Mesenteric fat pad (tissue), 1 donor: ENCODE results near the gene SP6. TPM values are rescaled to one million over a fixed set of nuclear protein-coding genes. Genes with fewer than 3 reads are reported as not detected.

Experiments used
- DNase-seq: peaks from one replicate; pipeline ENCODE4 v3.0.0-alpha.2; 2020; ENCODE audit warnings: low spot score
- total RNA-seq: library from RNA; stranded (reverse); fragmentation: NEBNext Ultra II Directional; extraction: Animal tissue kit (Norgen Biotek cat#: 25700); gene quantifications from one replicate; pipeline ENCODE4 v1.2.1, GENCODE V29; 2021
- donor health status: DM: yes; HTN: yes; CAD: no.

The SP6 gene
- total RNA-seq, 1 donor from 2014 or later = 1.9 TPM

DNA sequence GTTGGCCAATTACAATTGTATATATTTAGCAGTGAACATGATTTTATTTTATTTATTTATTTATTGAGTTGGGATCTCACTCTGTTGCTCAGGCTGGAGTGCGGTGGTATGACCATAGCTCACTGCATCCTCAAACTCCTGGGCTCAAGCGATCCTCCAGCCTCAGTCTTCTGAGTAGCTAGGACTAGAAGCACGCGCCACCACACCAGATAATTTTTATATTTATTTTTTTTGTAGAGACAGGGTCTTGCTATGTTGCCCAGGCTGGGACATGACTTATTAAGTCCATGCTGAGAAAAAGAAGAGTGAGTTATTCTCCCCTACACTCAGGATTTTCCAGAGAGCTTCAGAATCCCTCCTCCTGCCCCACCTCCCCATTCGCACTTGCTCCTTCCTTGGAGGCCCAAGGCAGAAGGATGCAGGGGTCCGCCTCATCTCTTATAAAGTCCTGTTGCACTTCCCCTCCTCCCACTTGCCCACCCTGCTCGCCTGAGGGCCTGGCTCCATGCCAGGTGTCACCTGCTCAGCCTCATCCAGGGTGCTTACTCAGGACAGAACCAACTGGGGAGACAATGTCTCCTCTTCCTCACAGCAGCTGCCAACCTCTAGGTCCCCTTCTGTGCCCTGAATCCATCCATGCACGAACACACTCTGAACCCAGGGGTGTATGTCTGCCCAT, 29.0 kb upstream of the SP6 start:
- no peak for DNase-seq

DNA sequence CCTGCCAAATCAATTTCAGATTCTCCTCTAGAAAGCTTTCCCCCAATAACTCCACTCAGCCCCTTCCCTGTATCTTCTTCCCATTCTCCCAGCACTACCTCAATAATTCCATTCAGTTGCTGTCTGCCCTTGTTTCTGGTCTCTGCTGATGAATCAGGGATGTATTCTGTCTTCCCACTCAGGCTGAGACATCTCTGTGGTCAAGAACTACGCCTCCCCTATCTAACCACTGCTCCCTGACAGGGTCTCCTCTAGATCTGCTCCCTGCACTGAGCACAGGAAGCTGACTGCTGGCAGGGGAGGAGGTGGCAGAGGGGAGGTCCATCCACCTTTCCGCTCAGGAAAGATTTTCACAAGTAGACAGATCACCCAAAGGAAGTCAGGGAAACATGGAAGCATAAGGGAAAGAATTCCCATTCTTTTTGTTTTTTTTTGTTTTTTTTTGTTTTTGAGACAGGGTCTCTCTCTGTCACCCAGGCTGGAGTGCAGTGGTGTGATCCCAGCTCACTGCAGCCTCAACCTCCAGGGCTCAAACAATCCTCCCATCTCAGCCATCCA, 28.1 kb upstream of the SP6 start:
- no peak for DNase-seq

- no peak for DNase-seq
These were observed 27.5 kb upstream of the SP6 start for GRCh38 chr17:47878203-47879027.

- no peak for DNase-seq
These were observed 26.5 kb upstream of the SP6 start for GRCh38 chr17:47877368-47878034.

GRCh38 chr17:47875011-47875985, 24.3 kb upstream of the SP6 start:
- DNase-seq = no peak

DNA sequence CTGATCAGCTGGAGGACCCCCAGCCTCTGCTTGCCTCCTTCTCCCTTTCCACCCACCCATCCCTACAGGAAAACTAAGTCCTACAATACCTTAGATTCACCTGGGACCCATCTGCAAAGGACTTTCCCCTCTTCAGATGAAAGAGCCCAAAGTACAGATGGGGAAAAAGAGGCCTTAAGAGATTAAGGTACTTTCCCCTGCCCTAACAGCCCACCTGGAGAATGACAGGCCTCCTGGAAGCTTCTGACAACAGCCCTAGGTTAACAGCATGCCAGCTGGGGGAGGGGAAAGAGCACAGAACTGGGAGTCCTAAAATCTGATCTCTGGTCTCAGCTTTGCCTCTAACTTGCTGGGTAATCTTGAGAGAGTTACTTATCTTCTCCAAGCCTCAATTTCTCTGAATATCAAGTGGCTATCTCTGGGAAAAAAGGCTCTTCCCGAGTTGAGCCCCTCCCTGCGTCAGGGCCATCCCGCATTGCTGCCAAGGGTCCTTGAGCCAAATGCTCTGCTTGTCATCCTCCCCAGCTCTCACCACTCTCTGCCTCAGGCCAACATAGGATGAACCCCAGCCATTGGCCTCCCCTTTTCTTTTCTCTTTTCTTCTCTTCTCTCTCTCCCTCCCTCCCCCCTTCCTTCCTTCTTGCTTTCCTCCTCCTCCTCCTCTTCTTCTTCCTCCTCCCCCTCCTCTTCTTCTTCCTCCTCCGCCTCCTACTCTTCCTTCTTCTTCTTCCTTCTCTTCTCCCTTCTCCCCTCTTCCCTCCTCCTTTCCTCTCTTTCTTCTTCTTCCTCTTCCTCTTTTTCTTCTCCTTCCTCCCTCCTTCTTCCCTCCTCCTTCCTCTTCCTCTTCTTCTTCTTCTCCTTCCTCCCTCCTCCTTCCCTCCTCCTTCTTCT, 22.5 kb upstream of the SP6 start:
- DNase-seq = no peak

DNA sequence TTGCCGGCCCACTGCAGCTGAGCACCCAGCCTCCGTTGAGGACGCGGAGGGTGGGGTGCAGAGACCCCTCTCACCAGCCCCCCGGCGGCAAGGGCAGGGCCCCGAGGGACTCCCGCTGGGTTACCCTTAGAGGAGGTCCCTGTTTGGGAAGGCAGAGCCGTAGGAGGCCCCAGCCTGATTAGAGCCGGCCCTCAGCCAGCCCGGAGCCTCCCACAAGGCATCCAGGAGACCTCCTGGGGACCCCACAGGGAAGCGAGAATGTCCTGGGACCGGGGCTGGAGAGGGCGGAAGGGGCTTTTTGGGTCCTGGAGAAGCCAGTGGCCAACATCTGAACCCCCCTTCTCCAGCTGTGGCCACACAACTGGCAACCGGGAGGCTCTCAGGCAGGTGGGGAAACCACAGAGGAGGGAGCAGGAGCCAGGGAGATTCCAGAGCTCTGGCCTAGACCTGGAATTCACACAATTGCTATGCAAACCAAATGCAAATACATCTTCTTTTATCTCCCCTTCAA, 21.7 kb upstream of the SP6 start:
- no peak for DNase-seq

DNA sequence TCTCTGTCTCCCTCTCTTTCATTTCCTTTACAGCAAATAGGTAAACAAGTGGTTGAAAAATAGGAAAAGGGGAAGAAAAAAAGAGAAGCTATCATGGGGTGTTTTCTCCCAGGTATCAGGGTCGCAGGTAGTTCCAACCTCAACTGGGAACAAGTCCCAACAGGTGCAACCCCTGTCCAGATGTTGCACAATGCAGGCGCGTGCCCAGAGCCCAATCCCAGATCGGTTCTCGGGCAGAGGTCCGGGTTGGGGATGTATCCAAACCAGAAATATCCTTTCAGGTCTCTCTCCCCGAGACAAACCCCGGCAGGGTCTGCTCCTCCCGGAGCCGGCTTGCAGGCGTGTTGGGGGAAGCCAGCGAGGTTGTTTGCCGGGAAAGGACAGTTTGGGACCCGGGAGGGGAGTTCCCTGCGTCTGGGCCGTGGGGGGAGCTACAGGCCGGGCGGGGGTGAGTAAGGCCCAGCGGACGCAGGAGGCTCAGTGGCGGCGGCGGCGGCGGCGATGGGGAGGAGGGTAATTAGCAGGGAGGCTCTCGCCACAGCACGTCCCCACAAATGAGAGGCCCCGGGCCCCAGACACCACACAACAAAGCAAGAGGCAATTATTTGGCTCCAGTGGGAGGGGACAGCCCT, 21.2 kb upstream of the SP6 start:
- no peak for DNase-seq

- DNase-seq = no peak
These were observed 20.1 kb upstream of the SP6 start for GRCh38 chr17:47871048-47871447.

DNA sequence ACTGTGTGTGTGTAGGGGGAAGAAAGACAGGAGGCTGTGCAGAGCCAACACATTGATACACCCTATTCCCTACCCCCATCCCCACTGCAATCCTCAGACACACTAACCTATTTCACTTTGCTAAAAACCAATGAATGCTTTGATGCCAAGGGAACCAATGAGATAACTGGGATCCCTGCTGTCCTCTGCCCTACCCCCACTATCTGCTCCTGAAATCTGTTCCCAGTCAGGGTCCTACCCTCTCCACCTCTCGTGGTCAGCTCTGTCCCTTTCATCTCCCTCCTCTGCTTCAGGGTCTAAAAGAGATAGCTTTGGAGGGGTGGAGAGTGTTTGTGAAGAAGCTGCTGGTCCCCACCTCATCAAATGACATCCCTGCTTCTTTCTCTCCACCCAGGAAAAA, 19.1 kb upstream of the SP6 start:
- no peak for DNase-seq

GRCh38 chr17:47869114-47869513, 18.2 kb upstream of the SP6 start:
- DNase-seq = no peak

DNA sequence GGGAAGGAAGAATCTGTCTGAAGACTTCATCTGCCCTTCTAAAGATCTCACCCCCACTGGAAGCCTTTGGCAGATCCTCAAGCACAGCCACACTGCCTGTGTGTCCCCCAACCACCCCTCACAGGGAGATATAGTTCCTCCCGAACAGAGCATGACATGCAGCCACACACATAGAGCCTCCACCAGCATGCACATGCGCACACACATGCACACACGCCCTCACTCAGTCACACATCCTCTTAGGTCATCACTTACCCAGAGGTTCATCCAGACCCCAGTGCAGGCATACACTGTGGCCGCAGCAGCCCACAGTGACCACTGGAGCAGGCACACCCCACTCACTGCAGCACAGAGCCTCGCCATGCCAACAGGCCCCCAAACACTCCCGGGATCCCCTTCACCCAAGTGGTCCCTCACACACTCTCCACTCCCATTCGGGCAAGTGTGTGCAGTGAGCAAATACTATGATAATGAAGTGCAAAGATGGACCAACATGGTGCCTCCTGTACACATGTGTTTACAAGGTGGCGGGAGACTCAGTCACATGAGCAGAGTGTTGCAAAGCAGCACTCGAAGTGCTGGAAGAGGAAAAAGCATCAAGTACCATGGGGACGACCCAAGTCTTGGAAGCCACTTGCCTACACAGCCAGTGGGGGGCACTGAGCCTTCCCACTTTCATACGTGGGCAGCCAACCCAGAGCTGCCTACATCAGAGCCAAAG, 17.0 kb upstream of the SP6 start:
- DNase-seq = no peak

DNA sequence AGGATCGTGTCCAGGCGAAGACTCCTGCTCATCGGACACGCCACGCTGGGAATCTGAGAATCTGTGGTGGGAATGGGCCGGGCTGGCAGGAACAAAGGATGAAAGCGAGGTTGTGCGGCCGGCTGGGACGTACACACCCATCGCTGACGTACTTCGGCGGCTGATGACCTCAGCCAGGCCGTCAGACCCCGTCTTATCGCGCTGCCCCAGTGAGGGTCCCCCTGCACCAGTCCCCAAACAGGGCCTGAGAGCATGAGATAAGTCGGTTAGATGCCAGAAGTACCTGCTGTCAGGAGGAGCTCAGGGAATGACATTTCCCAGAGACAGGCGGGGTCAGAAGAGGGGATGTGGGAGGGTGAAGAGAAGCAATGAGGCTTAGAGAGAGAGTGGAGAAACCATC, 16.0 kb upstream of the SP6 start:
- DNase-seq = no peak

- DNase-seq = no peak
These were observed 13.8 kb upstream of the SP6 start for GRCh38 chr17:47864791-47865216.

DNA sequence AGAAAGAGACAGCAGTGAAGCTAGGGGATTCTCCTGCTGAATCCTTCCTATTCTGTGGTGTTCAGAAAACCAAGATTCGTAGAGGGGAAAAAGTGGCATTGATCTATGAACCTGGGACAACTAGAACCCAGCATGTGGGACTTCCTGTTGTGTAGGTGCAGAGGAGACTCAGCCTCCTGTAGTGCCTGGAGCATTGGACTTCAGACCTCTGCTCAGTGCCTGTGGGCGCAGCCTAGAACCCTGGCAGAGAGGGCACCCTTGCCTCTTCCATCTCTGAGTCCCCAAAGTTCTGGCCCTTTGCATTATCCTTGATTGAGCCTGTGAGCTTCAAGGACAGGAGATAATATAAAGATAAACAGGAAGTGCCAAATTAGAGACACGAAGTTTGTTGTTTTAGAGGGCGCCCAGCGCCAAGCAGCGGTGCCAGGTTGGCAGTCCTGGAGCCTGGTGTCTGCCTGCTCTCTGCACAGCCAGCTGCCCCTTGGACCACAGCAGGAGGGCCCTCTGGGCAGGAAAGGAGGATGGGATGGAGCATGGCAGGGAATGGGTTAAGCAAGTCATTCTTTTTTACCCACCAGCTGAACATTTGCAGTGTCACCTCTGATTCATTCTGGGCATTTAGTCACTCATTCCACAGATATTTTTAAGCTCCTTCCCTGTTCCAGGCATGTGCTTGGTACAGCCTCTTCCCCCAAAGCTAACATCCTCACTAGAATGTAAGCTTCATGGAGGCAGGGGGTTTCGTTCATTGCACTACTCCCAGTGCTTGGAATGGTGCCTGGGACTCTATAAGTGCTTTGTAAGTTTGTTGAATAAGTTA, 11.9 kb upstream of the SP6 start:
- DNase-seq = no peak

GRCh38 chr17:47860386-47860785, 9.4 kb upstream of the SP6 start:
- DNase-seq = no peak
